ENCODE measurements around the gene RTF1.

GRCh38 chr15:41512512-41512939, 95.6 kb downstream of the RTF1 start:
- TF ChIP-seq CTCF (IDR thresholded peaks at IDR 0.05; ENCODE audit: extremely low read depth in 1 of 2, insufficient read depth in 1 of 2, low read depth in 1 of 2, low read length in 2 of 2) (no peak), EZH2 (IDR thresholded peaks at IDR 0.05; ENCODE audit: borderline replicate concordance, low read depth, low read length, severe bottlenecking) (peak; percentile 96), POLR2A (IDR thresholded peaks at IDR 0.05; ENCODE audit: low read depth, low read length) (no peak), JUN (IDR thresholded peaks at IDR 0.05; ENCODE audit: borderline replicate concordance, insufficient read depth, insufficient read length, low read depth) (no peak), POLR2AphosphoS5 (IDR thresholded peaks at IDR 0.05; ENCODE audit: insufficient read depth, low read depth, low read length) (no peak), MYC (IDR thresholded peaks at IDR 0.05; ENCODE audit: low read depth, low read length) (no peak), GATA2 (IDR thresholded peaks at IDR 0.05; ENCODE audit: insufficient read depth, insufficient read length, low read depth, low read length) (no peak), FOS (IDR thresholded peaks at IDR 0.05; ENCODE audit: borderline replicate concordance, insufficient read depth, low read length) (no peak)

Measured in endothelial cell of umbilical vein (primary cell).